H9 (cell line): ENCODE results near the gene MGST2. TPM values are rescaled to one million over a fixed set of nuclear protein-coding genes. Genes with fewer than 3 reads are reported as not detected.

Source experiments
- DNase-seq: peaks from one replicate; pipeline ENCODE4 v3.0.0-alpha.2; 2017
- H2AFZ ChIP-seq: one replicate; pipeline ENCODE4 v1.6.1; 2013; ENCODE audit warnings: mild to moderate bottlenecking, low read length, control low read depth, moderate library complexity
- H2AK5ac ChIP-seq: 2 replicates; pipeline ENCODE4 v1.6.1; 2013; ENCODE audit warnings: low read length, control low read depth, mixed read lengths; ENCODE audit not compliant: insufficient read length
- H2BK120ac ChIP-seq: one replicate; pipeline ENCODE4 v1.6.1; 2013; ENCODE audit warnings: low read depth, mild to moderate bottlenecking, low read length, control low read depth, inconsistent platforms; ENCODE audit not compliant: poor library complexity, severe bottlenecking
- H2BK12ac ChIP-seq: 2 replicates; pipeline ENCODE4 v1.6.1; 2013; ENCODE audit warnings: low read length, control low read depth, mixed read lengths, low read depth; ENCODE audit not compliant: insufficient read length
- H2BK15ac ChIP-seq: 2 replicates; pipeline ENCODE4 v1.6.1; 2013; ENCODE audit warnings: low read depth, low read length, control low read depth
- H2BK20ac ChIP-seq: one replicate; pipeline ENCODE4 v1.6.1; 2013; ENCODE audit warnings: low read depth, mild to moderate bottlenecking, low read length, control low read depth, inconsistent platforms; ENCODE audit not compliant: poor library complexity, severe bottlenecking
- H2BK5ac ChIP-seq: 2 replicates; pipeline ENCODE4 v1.6.1; 2013; ENCODE audit warnings: low read length, control low read depth, mixed read lengths; ENCODE audit not compliant: insufficient read length
- H3K14ac ChIP-seq: 2 replicates; pipeline ENCODE4 v1.6.1; 2013; ENCODE audit warnings: low read length, control low read depth; ENCODE audit not compliant: insufficient read depth
- H3K18ac ChIP-seq: 2 replicates; pipeline ENCODE4 v1.6.1; 2013; ENCODE audit warnings: low read depth, mild to moderate bottlenecking, mixed read lengths, low read length, control low read depth; ENCODE audit not compliant: insufficient read length
- H3K23ac ChIP-seq: 2 replicates; pipeline ENCODE4 v1.6.1; 2013; ENCODE audit warnings: low read length, control low read depth, mixed read lengths, low read depth; ENCODE audit not compliant: insufficient read length
- H3K23me2 ChIP-seq: 2 replicates; pipeline ENCODE4 v1.6.1; 2013; ENCODE audit warnings: low read depth, mild to moderate bottlenecking, mixed read lengths, low read length, control low read depth; ENCODE audit not compliant: insufficient read length, poor library complexity, severe bottlenecking
- H3K27ac ChIP-seq: 2 replicates; pipeline ENCODE4 v1.5.1; 2013; ENCODE audit warnings: low read length, control low read depth, mixed read lengths, low read depth; ENCODE audit not compliant: insufficient read length
- H3K27me3 ChIP-seq: 2 replicates; pipeline ENCODE4 v1.6.1; 2013; ENCODE audit warnings: low read length, control low read depth, inconsistent platforms; ENCODE audit not compliant: insufficient read depth
- H3K4ac ChIP-seq: 2 replicates; pipeline ENCODE4 v1.6.1; 2013; ENCODE audit warnings: low read depth, mild to moderate bottlenecking, control low read depth, inconsistent platforms, low read length, moderate library complexity
- H3K4me1 ChIP-seq: 2 replicates; pipeline ENCODE4 v1.6.1; 2013; ENCODE audit warnings: low read length, control low read depth, inconsistent platforms; ENCODE audit not compliant: insufficient read depth
- H3K4me2 ChIP-seq: 2 replicates; pipeline ENCODE4 v1.6.1; 2013; ENCODE audit warnings: low read length, control low read depth, mixed read lengths; ENCODE audit not compliant: insufficient read length, insufficient read depth
- H3K56ac ChIP-seq: 2 replicates; pipeline ENCODE4 v1.6.1; 2013; ENCODE audit warnings: low read depth, mild to moderate bottlenecking, mixed read lengths, low read length, control low read depth; ENCODE audit not compliant: insufficient read length
- H3K79me1 ChIP-seq: 2 replicates; pipeline ENCODE4 v1.6.1; 2013; ENCODE audit warnings: low read depth, mild to moderate bottlenecking, moderate library complexity, low read length, control low read depth, inconsistent platforms; ENCODE audit not compliant: insufficient read depth, poor library complexity, severe bottlenecking
- H3K79me2 ChIP-seq: 2 replicates; pipeline ENCODE4 v1.6.1; 2013; ENCODE audit warnings: low read length, control low read depth, inconsistent platforms; ENCODE audit not compliant: insufficient read depth
- H3K9ac ChIP-seq: 2 replicates; pipeline ENCODE4 v1.6.1; 2013; ENCODE audit warnings: low read length, control low read depth, mixed read lengths; ENCODE audit not compliant: insufficient read length; ENCODE audit errors: extremely low read depth
- H3K9me3 ChIP-seq: one replicate; pipeline ENCODE4 v1.6.1; 2013; ENCODE audit warnings: low read depth, low read length, inconsistent platforms; ENCODE audit not compliant: control insufficient read depth
- H3T11ph ChIP-seq: one replicate; pipeline ENCODE4 v1.6.1; 2013; ENCODE audit warnings: mild to moderate bottlenecking, low read length, control low read depth, inconsistent platforms
- H4K20me1 ChIP-seq: one replicate; pipeline ENCODE4 v1.6.1; 2013; ENCODE audit not compliant: control insufficient read depth, insufficient read length, insufficient read depth
- H4K5ac ChIP-seq: 2 replicates; pipeline ENCODE4 v1.6.1; 2013; ENCODE audit warnings: low read depth, mild to moderate bottlenecking, mixed read lengths, low read length, control low read depth; ENCODE audit not compliant: insufficient read length
- H4K8ac ChIP-seq: replicated peaks from 2 replicates; pipeline ENCODE4 v1.6.1; 2013; ENCODE audit warnings: low read length, control low read depth, mixed read lengths, low read depth; ENCODE audit not compliant: insufficient read length
- H4K91ac ChIP-seq: 2 replicates; pipeline ENCODE4 v1.6.1; 2013; ENCODE audit warnings: low read depth, mild to moderate bottlenecking, moderate library complexity, mixed read lengths, low read length, control low read depth; ENCODE audit not compliant: insufficient read length
- H3K27ac Mint-ChIP-seq, 3 experiments: 2 replicates in 2 of 3; 3 replicates in 1 of 3; pipeline ENCODE4 v1.8.0; 2020 to 2021; ENCODE audit warnings: mixed read lengths in 3 of 3, mild to moderate bottlenecking in 1 of 3, moderate library complexity in 1 of 3
- H3K27me3 Mint-ChIP-seq: 2 replicates; pipeline ENCODE4 v1.8.0; 2021; ENCODE audit warnings: low read depth, mild to moderate bottlenecking, moderate library complexity, mixed read lengths
- H3K36me3 Mint-ChIP-seq, 3 experiments: 2 replicates in 2 of 3; 3 replicates in 1 of 3; pipeline ENCODE4 v1.8.0; 2020 to 2021; ENCODE audit warnings: low read depth in 3 of 3, mixed read lengths in 3 of 3; ENCODE audit not compliant: insufficient read depth in 1 of 3
- H3K4me1 Mint-ChIP-seq, 2 experiments: 2 replicates each; pipeline ENCODE4 v1.8.0; 2020; ENCODE audit warnings: mixed read lengths in 2 of 2
- H3K4me3 Mint-ChIP-seq, 2 experiments: 2 replicates in 1 of 2; 3 replicates in 1 of 2; pipeline ENCODE4 v1.8.0; 2020 to 2021; ENCODE audit warnings: mild to moderate bottlenecking in 2 of 2, mixed read lengths in 2 of 2, moderate library complexity in 1 of 2
- H3K9me3 Mint-ChIP-seq, 2 experiments: 2 replicates in 1 of 2; 3 replicates in 1 of 2; pipeline ENCODE4 v1.8.0; 2020; ENCODE audit warnings: mild to moderate bottlenecking in 2 of 2, mixed read lengths in 2 of 2, moderate library complexity in 1 of 2
- WGBS: extraction: QIAGEN DNeasy Blood & Tissue Kit; methylation state at CpG from one replicate; pipeline ENCODE4 v1.1.7; 2013; ENCODE audit warnings: missing lambda C conversion rate, low lambda C conversion rate, mixed read lengths; ENCODE audit not compliant: insufficient read length; ENCODE audit errors: extremely low coverage; 5-methylcytosine and 5-hydroxymethylcytosine counted together
- total RNA-seq: library from RNA; stranded (reverse); gene quantifications from 2 replicates; pipeline ENCODE4 v1.2.1, GENCODE V29; 2021
- TF ChIP-seq, protein P1 (sequence below): fragments of 200-600 bp; sonication (generic); conservative IDR thresholded peaks from 3 replicates; pipeline ENCODE4 v1.8.0; 2021; ENCODE audit warnings: antibody characterized with exemption, mild to moderate bottlenecking

The MGST2 gene
- total RNA-seq, 1 experiment from 2014 or later: 6.4 TPM

DNA sequence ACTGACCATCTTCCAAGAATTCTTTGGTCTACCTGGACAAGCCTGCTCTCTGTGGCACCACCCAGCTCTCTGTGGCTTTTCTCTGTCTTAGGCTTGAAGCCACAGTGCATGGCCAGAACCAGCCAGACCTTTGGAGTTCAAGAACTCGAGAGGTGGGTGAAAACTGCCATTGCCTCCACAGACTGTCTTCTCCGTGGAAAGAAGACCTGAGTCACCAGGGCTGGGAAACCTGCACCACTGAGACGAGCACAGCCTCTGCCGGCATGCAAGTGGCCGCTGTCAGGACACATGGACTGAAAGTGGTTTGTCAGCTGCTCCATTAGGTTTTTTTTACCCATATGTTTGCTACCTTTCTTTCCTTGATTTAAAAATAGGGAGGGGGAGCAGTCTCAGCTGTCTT, 74.5 kb downstream of the MGST2 start:
- Histone ChIP-seq H3K79me2 (no peaks in the 10 kb centered on the region), H3K9me3 (no peaks in the 10 kb centered on the region), H3K23me2 (peaks cover 1% of the 10 kb centered on the region), H2AFZ (no peak overlapping the region), H2BK20ac (no peak overlapping the region), H3K27me3 (no peaks in the 10 kb centered on the region; the same call in 1 of the 2 replicates), H3K27ac (no peak overlapping the region), H3K4ac (no peak overlapping the region), H3K18ac (no peak overlapping the region), H3T11ph (no peak overlapping the region), H3K14ac (no peak overlapping the region), H4K8ac (no peak overlapping the region), H3K79me1 (no peaks in the 10 kb centered on the region), H4K5ac (no peak overlapping the region), H2BK5ac (no peak overlapping the region), H4K20me1 (no peaks in the 10 kb centered on the region), H3K23ac (no peak overlapping the region), H3K4me1 (peaks cover 6% of the 10 kb centered on the region; the same call in 1 of the 2 replicates), H2BK15ac (no peak overlapping the region), H2BK120ac (no peak overlapping the region), H2AK5ac (no peak overlapping the region), H4K91ac (no peak overlapping the region), H2BK12ac (no peak overlapping the region), H3K9ac (no peak overlapping the region), H3K56ac (no peak overlapping the region), H3K4me2 (no peak overlapping the region)
- no CpG with 5 or more reads among the region's 5 CpGs for WGBS
- H3K4me3 Mint-ChIP-seq: no peak overlapping the region
- TF ChIP-seq, protein P1, sequence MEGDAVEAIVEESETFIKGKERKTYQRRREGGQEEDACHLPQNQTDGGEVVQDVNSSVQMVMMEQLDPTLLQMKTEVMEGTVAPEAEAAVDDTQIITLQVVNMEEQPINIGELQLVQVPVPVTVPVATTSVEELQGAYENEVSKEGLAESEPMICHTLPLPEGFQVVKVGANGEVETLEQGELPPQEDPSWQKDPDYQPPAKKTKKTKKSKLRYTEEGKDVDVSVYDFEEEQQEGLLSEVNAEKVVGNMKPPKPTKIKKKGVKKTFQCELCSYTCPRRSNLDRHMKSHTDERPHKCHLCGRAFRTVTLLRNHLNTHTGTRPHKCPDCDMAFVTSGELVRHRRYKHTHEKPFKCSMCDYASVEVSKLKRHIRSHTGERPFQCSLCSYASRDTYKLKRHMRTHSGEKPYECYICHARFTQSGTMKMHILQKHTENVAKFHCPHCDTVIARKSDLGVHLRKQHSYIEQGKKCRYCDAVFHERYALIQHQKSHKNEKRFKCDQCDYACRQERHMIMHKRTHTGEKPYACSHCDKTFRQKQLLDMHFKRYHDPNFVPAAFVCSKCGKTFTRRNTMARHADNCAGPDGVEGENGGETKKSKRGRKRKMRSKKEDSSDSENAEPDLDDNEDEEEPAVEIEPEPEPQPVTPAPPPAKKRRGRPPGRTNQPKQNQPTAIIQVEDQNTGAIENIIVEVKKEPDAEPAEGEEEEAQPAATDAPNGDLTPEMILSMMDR: no peak
- no peak for DNase-seq
- no peak overlapping the region for H3K27ac Mint-ChIP-seq
- H3K9me3 Mint-ChIP-seq: no peaks in the 10 kb centered on the region; a peak in 1 of 5 replicates
- peaks cover 23 to 26% of the 10 kb centered on the region in 2 experiments for H3K4me1 Mint-ChIP-seq
- no peaks in the 10 kb centered on the region; a peak in 1 of 7 replicates for H3K36me3 Mint-ChIP-seq
- H3K27me3 Mint-ChIP-seq: peaks cover 30% of the 10 kb centered on the region
